ENCODE data around the gene S100A2.
"Not testable (repeated sequence)": the region's sequence is repeated elsewhere in the genome, so short reads cannot be mapped to it uniquely, and the experiment has no call there.

The S100A2 gene

GRCh38 chr1:153562021-153562420, 3.6 kb downstream of the S100A2 start:
- DNase-seq = not testable (repeated sequence)

GRCh38 chr1:153561466-153561985, 4.1 kb downstream of the S100A2 start:
- DNase-seq = no peak

- no peak for DNase-seq
These were observed 4.7 kb downstream of the S100A2 start for GRCh38 chr1:153560771-153561465.

- DNase-seq = no peak
These were observed 5.4 kb downstream of the S100A2 start for GRCh38 chr1:153560241-153560640.

- no peak for DNase-seq
These were observed 7.8 kb downstream of the S100A2 start for GRCh38 chr1:153557877-153558276.

GRCh38 chr1:153556348-153556747, 9.3 kb downstream of the S100A2 start:
- no peak for DNase-seq

- peak; percentile 67 to 69 for DNase-seq
These were observed 11.7 kb downstream of the S100A2 start for GRCh38 chr1:153553830-153554541.

GRCh38 chr1:153553096-153553495, 12.5 kb downstream of the S100A2 start:
- DNase-seq = no peak

GRCh38 chr1:153552335-153552734, 13.3 kb downstream of the S100A2 start:
- DNase-seq = no peak

- peak; percentile 84 to 87 for DNase-seq
These were observed 14.7 kb downstream of the S100A2 start for GRCh38 chr1:153550827-153551500.

- DNase-seq = no peak
These were observed 15.3 kb downstream of the S100A2 start for GRCh38 chr1:153550398-153550758.

GRCh38 chr1:153549741-153550397, 15.8 kb downstream of the S100A2 start:
- DNase-seq = no peak

- no peak for DNase-seq
These were observed 16.6 kb downstream of the S100A2 start, which contains the start of gene S100A3 for GRCh38 chr1:153548722-153549688. S100A3 (minus strand) TSS chr1:153549258; CDS start chr1:153548485, 773 bp downstream.

GRCh38 chr1:153547560-153548551, 17.8 kb downstream of the S100A2 start:
- no peak for DNase-seq

- DNase-seq = no peak
These were observed 18.7 kb downstream of the S100A2 start for GRCh38 chr1:153546796-153547559.

GRCh38 chr1:153546371-153546770, 19.3 kb downstream of the S100A2 start:
- no peak for DNase-seq

- peak; percentile 90 to 94 for DNase-seq
These were observed 20.3 kb downstream of the S100A2 start, which contains the start of gene S100A4 for GRCh38 chr1:153545067-153546055. S100A4 (minus strand) TSS chr1:153545806; CDS start chr1:153544794, 1,012 bp downstream.

- no peak for DNase-seq
These were observed 21.1 kb downstream of the S100A2 start for GRCh38 chr1:153544453-153545066.

All from Kasumi-1 (cell line).